Testis (tissue), 2 donors: Measurements from ENCODE around the gene WDR6.

Experiments
- POLR2A ChIP-seq: fragments of 450-650 bp; IDR thresholded peaks from one replicate; pipeline ENCODE4 v1.6.1; 2017; ENCODE audit warnings: antibody characterized with exemption, mild to moderate bottlenecking, moderate library complexity
- TF ChIP-seq, protein P1 (sequence below), 3 experiments: fragments of 450-650 bp in 2 of 3; fragments of 200-600 bp in 1 of 3; sonication (generic) in 1 of 3; IDR thresholded peaks; one replicate each; pipeline ENCODE4 v1.5.1; 2016 to 2019; ENCODE audit warnings: antibody characterized with exemption in 3 of 3, mild to moderate bottlenecking in 2 of 3, moderate library complexity in 1 of 3

GRCh38 chr3:49009396-49009795 lies 2.2 kb downstream of the WDR6 start:
- no peak for TF ChIP-seq POLR2A
- TF ChIP-seq, protein P1, sequence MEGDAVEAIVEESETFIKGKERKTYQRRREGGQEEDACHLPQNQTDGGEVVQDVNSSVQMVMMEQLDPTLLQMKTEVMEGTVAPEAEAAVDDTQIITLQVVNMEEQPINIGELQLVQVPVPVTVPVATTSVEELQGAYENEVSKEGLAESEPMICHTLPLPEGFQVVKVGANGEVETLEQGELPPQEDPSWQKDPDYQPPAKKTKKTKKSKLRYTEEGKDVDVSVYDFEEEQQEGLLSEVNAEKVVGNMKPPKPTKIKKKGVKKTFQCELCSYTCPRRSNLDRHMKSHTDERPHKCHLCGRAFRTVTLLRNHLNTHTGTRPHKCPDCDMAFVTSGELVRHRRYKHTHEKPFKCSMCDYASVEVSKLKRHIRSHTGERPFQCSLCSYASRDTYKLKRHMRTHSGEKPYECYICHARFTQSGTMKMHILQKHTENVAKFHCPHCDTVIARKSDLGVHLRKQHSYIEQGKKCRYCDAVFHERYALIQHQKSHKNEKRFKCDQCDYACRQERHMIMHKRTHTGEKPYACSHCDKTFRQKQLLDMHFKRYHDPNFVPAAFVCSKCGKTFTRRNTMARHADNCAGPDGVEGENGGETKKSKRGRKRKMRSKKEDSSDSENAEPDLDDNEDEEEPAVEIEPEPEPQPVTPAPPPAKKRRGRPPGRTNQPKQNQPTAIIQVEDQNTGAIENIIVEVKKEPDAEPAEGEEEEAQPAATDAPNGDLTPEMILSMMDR (IDR thresholded peaks at IDR 0.05), result no peak
